HepG2 (cell line): ENCODE results near the gene MYADML2. TPM values are rescaled to one million over a fixed set of nuclear protein-coding genes. Genes with fewer than 3 reads are reported as not detected.
A peak's percentile ranks its signal among the peaks of the same experiment; 100 is the strongest.

Experiments
- ELF3 ChIP-seq: IDR thresholded peaks from 2 replicates; pipeline ENCODE4 v1.6.1; 2016; ENCODE audit warnings: missing genetic modification reagents, missing compliant biosample characterization
- GATAD1 ChIP-seq: IDR thresholded peaks from 2 replicates; pipeline ENCODE4 v1.6.1; 2016; ENCODE audit warnings: missing genetic modification reagents, missing compliant biosample characterization
- HNRNPL ChIP-seq: fragments of 200-400 bp; formaldehyde crosslinking; IDR thresholded peaks from 2 replicates; pipeline ENCODE4 v1.6.1; 2017; ENCODE audit warnings: mild to moderate bottlenecking, low read depth, low read length
- HOXA3 ChIP-seq: sonication (generic); formaldehyde crosslinking; IDR thresholded peaks from 2 replicates; pipeline ENCODE4 v1.5.0; 2020; ENCODE audit warnings: missing genetic modification reagents
- ISL2 ChIP-seq: sonication (generic); formaldehyde crosslinking; IDR thresholded peaks from 2 replicates; pipeline ENCODE4 v1.5.0; 2020; ENCODE audit warnings: missing genetic modification reagents
- NFRKB ChIP-seq: fragments of 450-650 bp; IDR thresholded peaks from 2 replicates; pipeline ENCODE4 v1.6.1; 2017
- SALL1 ChIP-seq: sonication (generic); formaldehyde crosslinking; IDR thresholded peaks from 2 replicates; pipeline ENCODE4 v1.8.0; 2022; ENCODE audit warnings: mild to moderate bottlenecking, missing genetic modification reagents
- SATB2 ChIP-seq: sonication (generic); formaldehyde crosslinking; IDR thresholded peaks from 2 replicates; pipeline ENCODE4 v1.5.0; 2020; ENCODE audit warnings: missing genetic modification reagents
- SMAD9 ChIP-seq: sonication (generic); formaldehyde crosslinking; IDR thresholded peaks from 2 replicates; pipeline ENCODE4 v1.5.1; 2020; ENCODE audit warnings: mild to moderate bottlenecking, missing genetic modification reagents
- SPEN ChIP-seq: sonication (generic); formaldehyde crosslinking; IDR thresholded peaks from 2 replicates; pipeline ENCODE4 v1.5.1; 2020; ENCODE audit warnings: low read depth, mild to moderate bottlenecking, missing genetic modification reagents
- STAG1 ChIP-seq: sonication (generic); formaldehyde crosslinking; IDR thresholded peaks from 2 replicates; pipeline ENCODE4 v1.4.0; 2020; ENCODE audit warnings: missing genetic modification reagents
- TCF7L2 ChIP-seq: IDR thresholded peaks from 2 replicates; pipeline ENCODE4 v1.6.1; 2011; ENCODE audit warnings: mild to moderate bottlenecking, low read depth, low read length, moderate library complexity
- ZNF33A ChIP-seq: sonication (generic); formaldehyde crosslinking; IDR thresholded peaks from 2 replicates; pipeline ENCODE4 v1.5.1; 2020; ENCODE audit warnings: missing genetic modification reagents, mild to moderate bottlenecking, moderate library complexity, borderline replicate concordance
- ZNF350 ChIP-seq: sonication (generic); formaldehyde crosslinking; IDR thresholded peaks from 2 replicates; pipeline ENCODE4 v1.4.0; 2020; ENCODE audit warnings: mild to moderate bottlenecking, low read depth, missing genetic modification reagents, borderline replicate concordance
- ZNF563 ChIP-seq: sonication (generic); formaldehyde crosslinking; IDR thresholded peaks from 2 replicates; pipeline ENCODE4 v1.8.0; 2022; ENCODE audit warnings: mild to moderate bottlenecking, moderate library complexity, missing genetic modification reagents
- ZNF589 ChIP-seq: sonication (generic); formaldehyde crosslinking; conservative IDR thresholded peaks from 2 replicates; pipeline ENCODE4 v1.8.0; 2022; ENCODE audit warnings: mild to moderate bottlenecking, moderate library complexity, missing genetic modification reagents
- ZNF713 ChIP-seq: sonication (generic); formaldehyde crosslinking; IDR thresholded peaks from 2 replicates; pipeline ENCODE4 v1.4.0; 2020; ENCODE audit warnings: mild to moderate bottlenecking, missing genetic modification reagents
- ZNF724P ChIP-seq: sonication (generic); formaldehyde crosslinking; IDR thresholded peaks from 2 replicates; pipeline ENCODE4 v1.8.0; 2022; ENCODE audit warnings: missing genetic modification reagents, borderline replicate concordance
- ZNF768 ChIP-seq: sonication (generic); formaldehyde crosslinking; IDR thresholded peaks from 2 replicates; pipeline ENCODE4 v1.4.0; 2020; ENCODE audit warnings: missing genetic modification reagents
- ZNF790 ChIP-seq: sonication (generic); formaldehyde crosslinking; IDR thresholded peaks from 2 replicates; pipeline ENCODE4 v1.8.0; 2022; ENCODE audit warnings: missing genetic modification reagents, mild to moderate bottlenecking, borderline replicate concordance
- polyA plus RNA-seq, 8 experiments: library from polyadenylated mRNA; depleted of rRNA in 3 of 8; stranded (reverse) in 7 of 8; unstranded in 1 of 8; fragments of >200 nt; fragmentation: Illumina TruSeq in 4 of 8; extraction: Trizol in 4 of 8; gene quantifications; 2 replicates each; pipeline versions ENCODE4 v1.2.1 to v1.2.3, GENCODE V29; 2011 to 2016; ENCODE audit warnings: low read depth in 4 of 8, missing spikeins in 1 of 8, mixed read lengths in 1 of 8; ENCODE audit not compliant: insufficient read depth in 1 of 8
- total RNA-seq, 5 experiments: library from RNA; depleted of rRNA; stranded (reverse); fragments of >200 nt; fragmentation: Illumina TruSeq; extraction: Trizol; gene quantifications; 2 replicates each; pipeline ENCODE4 v1.2.3, GENCODE V29; 2016; ENCODE audit warnings: low read depth in 1 of 5
- TF ChIP-seq, protein P1 (sequence below): sonication (generic); formaldehyde crosslinking; IDR thresholded peaks from 2 replicates; pipeline ENCODE4 v1.4.0; 2020; ENCODE audit warnings: mild to moderate bottlenecking, missing genetic modification reagents
- TF ChIP-seq, protein P2 (sequence below): sonication (generic); formaldehyde crosslinking; IDR thresholded peaks from 2 replicates; pipeline ENCODE4 v1.5.1; 2020; ENCODE audit warnings: mild to moderate bottlenecking, missing genetic modification reagents
- TF ChIP-seq, protein P3 (sequence below): sonication (generic); formaldehyde crosslinking; IDR thresholded peaks from 2 replicates; pipeline ENCODE4 v1.4.0; 2020; ENCODE audit warnings: missing genetic modification reagents
- TF ChIP-seq, protein P4 (sequence below): sonication (generic); formaldehyde crosslinking; conservative IDR thresholded peaks from 2 replicates; pipeline ENCODE4 v1.8.1; 2023; ENCODE audit warnings: missing genetic modification reagents

The MYADML2 gene
- total and polyA plus RNA-seq, 2 of the 13 experiments (the other 11 are each of a cell fraction or from before 2014, with no cell fraction given) = not detected

DNA sequence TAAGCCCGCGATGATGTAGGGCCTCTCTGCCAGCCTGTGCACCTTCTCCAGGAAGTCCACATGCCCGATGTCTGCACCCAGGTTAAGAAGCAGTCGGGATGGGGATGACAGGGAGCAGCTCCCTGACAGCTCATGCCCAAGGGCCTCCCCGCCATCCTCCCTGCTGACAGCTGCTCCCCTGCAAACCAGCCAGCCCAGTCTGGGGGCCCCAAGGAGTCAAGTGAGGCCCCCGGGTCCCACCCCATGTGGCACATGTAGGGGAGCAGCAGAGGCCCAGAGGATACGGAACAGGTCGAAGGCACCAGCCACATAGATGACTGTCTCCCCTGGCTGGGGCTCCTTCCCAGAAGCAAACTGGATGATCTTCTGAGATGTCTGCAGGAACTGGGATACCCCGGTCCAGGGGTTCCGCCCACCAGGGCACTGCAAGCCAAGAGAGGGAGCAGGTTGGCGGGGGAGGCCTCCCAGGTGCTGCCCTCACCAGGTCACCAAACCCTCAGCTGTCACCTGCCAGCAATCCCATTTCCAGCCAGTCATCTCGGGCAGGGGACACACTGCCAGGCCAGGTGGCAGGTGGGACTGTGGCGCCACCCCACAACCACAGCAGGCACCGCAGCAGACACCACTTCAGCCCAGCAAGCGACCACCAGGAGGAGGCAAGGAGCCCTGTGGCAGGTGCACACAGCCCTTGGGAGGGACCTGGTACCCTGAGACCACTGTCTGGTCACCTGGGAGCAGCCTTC is 40.4 kb downstream of the MYADML2 start (continued):
- TF ChIP-seq, protein P1, sequence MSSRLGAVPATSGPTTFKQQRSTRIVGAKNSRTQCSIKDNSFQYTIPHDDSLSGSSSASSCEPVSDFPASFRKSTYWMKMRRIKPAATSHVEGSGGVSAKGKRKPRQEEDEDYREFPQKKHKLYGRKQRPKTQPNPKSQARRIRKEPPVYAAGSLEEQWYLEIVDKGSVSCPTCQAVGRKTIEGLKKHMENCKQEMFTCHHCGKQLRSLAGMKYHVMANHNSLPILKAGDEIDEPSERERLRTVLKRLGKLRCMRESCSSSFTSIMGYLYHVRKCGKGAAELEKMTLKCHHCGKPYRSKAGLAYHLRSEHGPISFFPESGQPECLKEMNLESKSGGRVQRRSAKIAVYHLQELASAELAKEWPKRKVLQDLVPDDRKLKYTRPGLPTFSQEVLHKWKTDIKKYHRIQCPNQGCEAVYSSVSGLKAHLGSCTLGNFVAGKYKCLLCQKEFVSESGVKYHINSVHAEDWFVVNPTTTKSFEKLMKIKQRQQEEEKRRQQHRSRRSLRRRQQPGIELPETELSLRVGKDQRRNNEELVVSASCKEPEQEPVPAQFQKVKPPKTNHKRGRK (CRISPR knock-in tag) = no peak
- TF ChIP-seq ZNF589 (no peak), SALL1 (CRISPR knock-in tag) (0 out of 2 replicates have a peak, but pooled peaks have one; percentile 18), ISL2 (CRISPR knock-in tag) (no peak), ZNF33A (CRISPR knock-in tag) (no peak), HNRNPL (peak; percentile 83; the same call in 1 of the 2 replicates), ELF3 (CRISPR knock-in tag) (no peak), GATAD1 (CRISPR knock-in tag) (no peak), TCF7L2 (no peak), SMAD9 (CRISPR knock-in tag) (no peak), NFRKB (no peak), ZNF724P (CRISPR knock-in tag) (0 out of 2 replicates have a peak, but pooled peaks have one; percentile 8), ZNF350 (CRISPR knock-in tag) (no peak), ZNF713 (no peak), SATB2 (CRISPR knock-in tag) (no peak), STAG1 (CRISPR knock-in tag) (peak; percentile 48), ZNF790 (CRISPR knock-in tag) (no peak), SPEN (CRISPR knock-in tag) (no peak), ZNF563 (CRISPR knock-in tag) (no peak), ZNF768 (no peak), HOXA3 (CRISPR knock-in tag) (no peak)
- TF ChIP-seq, protein P2, sequence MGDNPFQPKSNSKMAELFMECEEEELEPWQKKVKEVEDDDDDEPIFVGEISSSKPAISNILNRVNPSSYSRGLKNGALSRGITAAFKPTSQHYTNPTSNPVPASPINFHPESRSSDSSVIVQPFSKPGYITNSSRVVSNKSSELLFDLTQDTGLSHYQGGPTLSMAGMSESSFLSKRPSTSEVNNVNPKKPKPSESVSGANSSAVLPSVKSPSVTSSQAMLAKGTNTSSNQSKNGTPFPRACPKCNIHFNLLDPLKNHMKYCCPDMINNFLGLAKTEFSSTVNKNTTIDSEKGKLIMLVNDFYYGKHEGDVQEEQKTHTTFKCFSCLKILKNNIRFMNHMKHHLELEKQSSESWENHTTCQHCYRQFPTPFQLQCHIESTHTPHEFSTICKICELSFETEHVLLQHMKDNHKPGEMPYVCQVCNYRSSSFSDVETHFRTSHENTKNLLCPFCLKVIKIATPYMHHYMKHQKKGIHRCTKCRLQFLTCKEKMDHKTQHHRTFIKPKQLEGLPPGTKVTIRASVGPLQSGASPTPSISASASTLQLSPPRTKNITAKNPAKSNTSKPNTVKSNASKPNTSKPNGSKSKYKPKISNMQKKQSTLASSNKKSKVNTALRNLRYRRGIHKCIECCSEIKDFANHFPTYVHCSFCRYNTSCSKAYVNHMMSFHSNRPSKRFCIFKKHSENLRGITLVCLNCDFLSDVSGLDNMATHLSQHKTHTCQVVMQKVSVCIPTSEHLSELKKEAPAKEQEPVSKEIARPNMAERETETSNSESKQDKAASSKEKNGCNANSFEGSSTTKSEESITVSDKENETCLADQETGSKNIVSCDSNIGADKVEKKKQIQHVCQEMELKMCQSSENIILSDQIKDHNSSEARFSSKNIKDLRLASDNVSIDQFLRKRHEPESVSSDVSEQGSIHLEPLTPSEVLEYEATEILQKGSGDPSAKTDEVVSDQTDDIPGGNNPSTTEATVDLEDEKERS = no peak
- TF ChIP-seq, protein P3, sequence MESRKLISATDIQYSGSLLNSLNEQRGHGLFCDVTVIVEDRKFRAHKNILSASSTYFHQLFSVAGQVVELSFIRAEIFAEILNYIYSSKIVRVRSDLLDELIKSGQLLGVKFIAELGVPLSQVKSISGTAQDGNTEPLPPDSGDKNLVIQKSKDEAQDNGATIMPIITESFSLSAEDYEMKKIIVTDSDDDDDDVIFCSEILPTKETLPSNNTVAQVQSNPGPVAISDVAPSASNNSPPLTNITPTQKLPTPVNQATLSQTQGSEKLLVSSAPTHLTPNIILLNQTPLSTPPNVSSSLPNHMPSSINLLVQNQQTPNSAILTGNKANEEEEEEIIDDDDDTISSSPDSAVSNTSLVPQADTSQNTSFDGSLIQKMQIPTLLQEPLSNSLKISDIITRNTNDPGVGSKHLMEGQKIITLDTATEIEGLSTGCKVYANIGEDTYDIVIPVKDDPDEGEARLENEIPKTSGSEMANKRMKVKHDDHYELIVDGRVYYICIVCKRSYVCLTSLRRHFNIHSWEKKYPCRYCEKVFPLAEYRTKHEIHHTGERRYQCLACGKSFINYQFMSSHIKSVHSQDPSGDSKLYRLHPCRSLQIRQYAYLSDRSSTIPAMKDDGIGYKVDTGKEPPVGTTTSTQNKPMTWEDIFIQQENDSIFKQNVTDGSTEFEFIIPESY = peak; percentile 66; the same call in 1 of the 2 replicates
- TF ChIP-seq, protein P4, sequence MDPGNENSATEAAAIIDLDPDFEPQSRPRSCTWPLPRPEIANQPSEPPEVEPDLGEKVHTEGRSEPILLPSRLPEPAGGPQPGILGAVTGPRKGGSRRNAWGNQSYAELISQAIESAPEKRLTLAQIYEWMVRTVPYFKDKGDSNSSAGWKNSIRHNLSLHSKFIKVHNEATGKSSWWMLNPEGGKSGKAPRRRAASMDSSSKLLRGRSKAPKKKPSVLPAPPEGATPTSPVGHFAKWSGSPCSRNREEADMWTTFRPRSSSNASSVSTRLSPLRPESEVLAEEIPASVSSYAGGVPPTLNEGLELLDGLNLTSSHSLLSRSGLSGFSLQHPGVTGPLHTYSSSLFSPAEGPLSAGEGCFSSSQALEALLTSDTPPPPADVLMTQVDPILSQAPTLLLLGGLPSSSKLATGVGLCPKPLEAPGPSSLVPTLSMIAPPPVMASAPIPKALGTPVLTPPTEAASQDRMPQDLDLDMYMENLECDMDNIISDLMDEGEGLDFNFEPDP (CRISPR knock-in tag) = no peak
